ENCODE data around the gene PSTPIP2.

Gene PSTPIP2

DNA sequence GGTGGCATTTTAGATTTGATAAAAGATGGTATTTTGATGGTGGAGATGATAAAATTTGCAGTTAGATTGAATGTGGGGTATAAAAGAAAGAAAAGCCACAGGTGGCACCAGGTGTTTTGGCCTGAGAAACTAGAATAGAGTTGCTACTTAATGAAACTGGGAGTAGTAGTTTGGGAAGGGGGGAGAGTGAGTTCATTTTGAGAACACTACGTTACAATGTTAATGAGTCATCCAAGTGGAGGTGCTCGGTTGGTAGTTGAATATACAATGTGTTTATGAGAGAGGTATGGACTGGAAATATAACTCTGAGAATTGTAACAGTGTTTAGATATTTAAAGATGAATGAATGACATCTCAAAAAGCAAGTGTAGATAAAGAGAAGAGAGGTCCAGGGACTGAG is 131.3 kb downstream of the PSTPIP2 start:
- no peak for DNase-seq (ENCODE audit: low read depth in 2 of 2, low spot score in 1 of 2)

DNA sequence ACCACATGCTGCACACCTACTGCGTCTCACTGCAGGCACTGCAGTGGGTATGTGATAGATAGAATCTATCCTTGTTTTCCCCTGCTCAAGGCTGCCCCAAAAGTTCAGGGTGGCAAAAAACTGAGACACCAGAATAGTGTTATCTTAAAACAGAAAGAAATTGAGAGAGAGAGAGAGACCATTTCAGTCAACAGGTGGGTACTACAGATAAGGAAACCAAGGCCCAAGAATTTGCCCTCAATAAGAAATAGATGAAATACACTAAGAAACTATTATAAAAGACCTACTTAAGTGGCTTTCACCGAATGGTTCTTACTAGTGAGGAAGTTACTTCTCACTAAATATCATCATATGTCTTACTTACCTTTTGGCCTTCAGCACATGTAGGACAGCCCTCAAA is 132.8 kb downstream of the PSTPIP2 start:
- no peak for DNase-seq (ENCODE audit: low read depth in 2 of 2, low spot score in 1 of 2)

DNA sequence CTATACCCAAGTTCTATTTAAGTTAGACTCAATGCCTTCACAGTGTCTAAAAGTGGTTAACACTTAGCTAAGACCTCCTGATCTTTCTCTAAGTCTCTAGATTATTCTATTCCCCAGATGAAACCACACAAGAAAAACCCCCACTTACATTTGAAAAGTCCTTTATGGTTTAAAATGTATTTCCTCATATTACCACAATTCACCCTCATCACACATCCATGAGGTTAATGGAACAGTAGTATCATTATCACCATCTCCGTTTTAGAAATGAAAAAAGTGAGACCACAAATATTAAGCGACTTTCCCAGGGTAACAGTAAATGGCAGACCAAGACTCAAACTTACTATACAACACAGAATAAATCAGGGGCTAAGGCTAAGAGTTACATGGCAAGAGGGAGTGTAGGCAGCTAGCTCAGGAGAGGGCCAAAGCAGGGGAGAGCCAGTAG is 133.5 kb downstream of the PSTPIP2 start:
- no peak for DNase-seq (ENCODE audit: low read depth in 2 of 2, low spot score in 1 of 2)

DNA sequence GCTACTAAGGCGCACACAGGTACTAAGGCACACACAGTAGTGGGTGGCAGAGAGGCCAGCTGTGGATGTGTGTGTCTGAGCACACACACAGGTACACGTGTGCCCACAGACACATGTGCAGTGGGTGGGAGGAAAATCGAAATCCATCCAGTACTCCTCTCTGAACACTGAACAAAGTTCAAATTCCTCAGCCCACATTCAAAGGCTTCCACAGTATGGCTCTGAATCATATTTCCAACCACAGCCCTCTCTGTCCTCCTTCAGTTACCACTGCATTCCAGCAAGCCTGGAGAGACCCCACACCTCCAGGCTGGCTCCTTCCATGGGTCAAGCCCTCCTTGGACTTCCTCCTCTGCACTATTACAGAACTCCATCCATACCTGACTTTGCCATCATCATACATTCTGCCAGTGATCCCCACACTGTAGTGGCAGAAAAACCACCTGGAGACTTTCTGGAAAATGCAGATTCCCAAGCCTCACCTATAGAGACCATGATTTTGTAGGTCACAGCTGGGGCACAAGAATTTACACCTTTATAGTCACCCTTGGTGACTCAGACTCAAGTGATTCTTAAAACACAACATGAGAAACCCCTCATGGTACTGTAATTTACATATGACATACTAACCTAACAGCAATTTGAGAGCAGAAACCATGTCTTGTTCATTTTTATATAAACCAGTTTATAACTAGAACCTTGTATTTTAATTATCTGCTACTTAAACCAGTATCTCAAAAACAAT is 136.3 kb downstream of the PSTPIP2 start:
- no peak for DNase-seq (ENCODE audit: low read depth in 2 of 2, low spot score in 1 of 2)

All from stimulated activated CD8-positive, alpha-beta memory T cell treated with anti-CD3 and anti-CD28 coated beads, Interleukin-4, amount 100 ng/mL, for 1 hour (primary cell).